Measurements from ENCODE around the gene CABCOCO1. TPM values are rescaled to one million over a fixed set of nuclear protein-coding genes. Genes with fewer than 3 reads are reported as not detected.
A peak's percentile ranks its signal among the peaks of the same experiment; 100 is the strongest.

CABCOCO1 gene
- total and polyA plus RNA-seq, 10 of the 15 experiments (the other 5 are each of a cell fraction or from before 2014, with no cell fraction given) = not detected

GRCh38 chr10:61795147-61795546 lies 132.4 kb downstream of the CABCOCO1 start (continued):
- no peak for TF ChIP-seq E2F8 (IDR thresholded peaks at IDR 0.05; ENCODE audit: low read depth, partially characterized antibody)
- TF ChIP-seq ZNF217 (IDR thresholded peaks at IDR 0.05) = no peak
- no peak for TF ChIP-seq NFXL1 (IDR thresholded peaks at IDR 0.05; ENCODE audit: borderline replicate concordance)
- no peak for TF ChIP-seq ZNF622 (IDR thresholded peaks at IDR 0.05)
- no peak for TF ChIP-seq SREBF2 (IDR thresholded peaks at IDR 0.05; ENCODE audit: low read length)
- no peak for TF ChIP-seq HCFC1 (IDR thresholded peaks at IDR 0.05; ENCODE audit: low read length)
- no peak for TF ChIP-seq ESRRA (IDR thresholded peaks at IDR 0.05; ENCODE audit: low read length)

- Histone ChIP-seq H3K27me3 (replicated peaks in 1 of 2; ENCODE audit: control insufficient read depth in 2 of 2, insufficient read depth in 2 of 2, low read length in 1 of 2) (no peaks in the 10 kb centered on the region), H3K27ac (ENCODE audit: control insufficient read depth, insufficient read depth) (no peak overlapping the region), H4K20me1 (ENCODE audit: control insufficient read depth, insufficient read depth) (no peaks in the 10 kb centered on the region), H3K4me3 (no peak overlapping the region), H3K4me1 (ENCODE audit: control insufficient read depth, insufficient read depth, low read length) (no peaks in the 10 kb centered on the region), H3K4me2 (ENCODE audit: control insufficient read depth, insufficient read depth) (no peak overlapping the region), H3K36me3 (ENCODE audit: control insufficient read depth in 2 of 2, insufficient read depth in 2 of 2, low read length in 1 of 2) (no peaks in the 10 kb centered on the region), H3K79me2 (ENCODE audit: control insufficient read depth, insufficient read depth, low read length) (no peaks in the 10 kb centered on the region), H3K9me3 (replicated peaks; ENCODE audit: control insufficient read depth, insufficient read depth, low read length) (no peaks in the 10 kb centered on the region), H2AFZ (ENCODE audit: control insufficient read depth, low read depth, low read length) (no peak overlapping the region), H3K9ac (ENCODE audit: control insufficient read depth, insufficient read depth, low read length) (no peak overlapping the region)
- no peak for DNase-seq (ENCODE audit: low read depth, low spot score)
- BruUV-seq (replicated peaks) = no TSS peak
- ChIA-PET RAD21 (ENCODE audit: unreplicated experiment) (no interaction called here), CTCF (no interaction called here), SMC1A (ENCODE audit: uncharacterized antibody, unreplicated experiment) (no interaction called here), POLR2A (no interaction called here)
- in situ Hi-C loops (cut with MboI) = no loop called here
- no peak for FAIRE-seq
- ATAC-seq = peak; percentile 63
- TF ChIP-seq CTCF (IDR thresholded peaks at IDR 0.05 in 2 of 3, conservative IDR thresholded peaks at IDR 0.05 in 1 of 3; ENCODE audit: control insufficient read depth in 2 of 3, extremely low read depth in 1 of 3, insufficient read depth in 1 of 3, low read depth in 3 of 3, low read length in 3 of 3) = peak in 1 of 3 experiments; percentile 21; a peak in 1 of 6 replicates
- no peak for TF ChIP-seq BMI1 (IDR thresholded peaks at IDR 0.05; ENCODE audit: borderline replicate concordance)
- WGBS (ENCODE audit: insufficient coverage, insufficient replicate concordance, low lambda C conversion rate, missing lambda C conversion rate) = 59% methylated on average over 3 of the region's 3 CpGs
- intact Hi-C loops (cut with micrococcal nuclease; ENCODE audit: unreplicated experiment) = no loop called here
These were observed 132.8 kb downstream of the CABCOCO1 start for GRCh38 chr10:61795551-61795950.
